Hepatocyte (in vitro differentiated cells): ENCODE measurements around the gene PMEPA1. TPM values are rescaled to one million over a fixed set of nuclear protein-coding genes. Genes with fewer than 3 reads are reported as not detected.

ENCODE experiments used
- DNase-seq: peaks from one replicate; pipeline ENCODE4 v3.0.0-alpha.2; 2016; ENCODE audit warnings: low spot score
- H2AFZ ChIP-seq: fragments of 200-600 bp; sonication (generic); 2 replicates; pipeline ENCODE4 v1.6.0; 2016; ENCODE audit warnings: antibody characterized with exemption, mild to moderate bottlenecking
- H3K27ac ChIP-seq: fragments of 200-600 bp; sonication (generic); 2 replicates; pipeline ENCODE4 v1.5.1; 2016; ENCODE audit warnings: mild to moderate bottlenecking
- H3K27me3 ChIP-seq: fragments of 200-600 bp; sonication (generic); 2 replicates; pipeline ENCODE4 v1.6.1; 2016
- H3K36me3 ChIP-seq: fragments of 200-600 bp; sonication (generic); replicated peaks from 2 replicates; pipeline ENCODE4 v1.5.1; 2016; ENCODE audit warnings: low read depth; ENCODE audit not compliant: insufficient read depth
- H3K4me1 ChIP-seq: fragments of 200-600 bp; sonication (generic); 2 replicates; pipeline ENCODE4 v1.5.1; 2016; ENCODE audit warnings: mild to moderate bottlenecking, moderate library complexity; ENCODE audit not compliant: insufficient read depth
- H3K4me2 ChIP-seq: fragments of 200-600 bp; sonication (generic); 2 replicates; pipeline ENCODE4 v1.6.0; 2016
- H3K4me3 ChIP-seq: fragments of 200-600 bp; sonication (generic); 2 replicates; pipeline ENCODE4 v1.5.1; 2016; ENCODE audit warnings: mild to moderate bottlenecking
- H3K79me2 ChIP-seq: fragments of 200-600 bp; sonication (generic); 2 replicates; pipeline ENCODE4 v1.6.0; 2017; ENCODE audit warnings: mild to moderate bottlenecking
- H3K9me2 ChIP-seq: fragments of 200-600 bp; sonication (generic); replicated peaks from 2 replicates; pipeline ENCODE4 v1.6.0; 2017; ENCODE audit warnings: mild to moderate bottlenecking; ENCODE audit not compliant: insufficient read depth
- H3K9me3 ChIP-seq: fragments of 200-600 bp; sonication (generic); 2 replicates; pipeline ENCODE4 v1.5.1; 2016; ENCODE audit warnings: low read depth, mild to moderate bottlenecking
- H4K20me1 ChIP-seq: fragments of 200-600 bp; sonication (generic); 2 replicates; pipeline ENCODE4 v1.6.0; 2016; ENCODE audit warnings: mild to moderate bottlenecking; ENCODE audit not compliant: insufficient read depth, poor library complexity, severe bottlenecking
- EZH2 ChIP-seq: fragments of 200-600 bp; sonication (generic); IDR thresholded peaks from 2 replicates; pipeline ENCODE4 v1.6.1; 2016; ENCODE audit warnings: antibody characterized with exemption, mild to moderate bottlenecking, borderline replicate concordance
- EZH2phosphoT487 ChIP-seq: fragments of 200-600 bp; sonication (generic); IDR thresholded peaks from one replicate; pipeline ENCODE4 v1.6.1; 2018; ENCODE audit warnings: antibody characterized with exemption, mild to moderate bottlenecking, low read depth, moderate library complexity; ENCODE audit not compliant: unreplicated experiment, severe bottlenecking
- WGBS: methylation state at CpG from one replicate; pipeline ENCODE4 v1.1.6; 2016; ENCODE audit warnings: low lambda C conversion rate; ENCODE audit errors: missing lambda C conversion rate; 5-methylcytosine and 5-hydroxymethylcytosine counted together
- polyA plus RNA-seq: library from polyadenylated mRNA; unstranded; fragments of >200 nt; fragmentation: Nextera tagmentation; extraction: Ambion mirVana; gene quantifications from 2 replicates; pipeline ENCODE4 v1.2.1, GENCODE V29; 2016
- total RNA-seq: library from RNA; depleted of rRNA; stranded (reverse); fragments of >200 nt; gene quantifications from 2 replicates; pipeline ENCODE4 v1.2.3, GENCODE V29; 2014
- TF ChIP-seq, protein P1 (sequence below): fragments of 200-600 bp; sonication (generic); IDR thresholded peaks from 2 replicates; pipeline ENCODE4 v1.5.1; 2016; ENCODE audit warnings: antibody characterized with exemption, mild to moderate bottlenecking; ENCODE audit not compliant: poor library complexity

Gene PMEPA1
- total and polyA plus RNA-seq, 2 experiments from 2014 or later: 6.8 to 40.3 TPM

DNA sequence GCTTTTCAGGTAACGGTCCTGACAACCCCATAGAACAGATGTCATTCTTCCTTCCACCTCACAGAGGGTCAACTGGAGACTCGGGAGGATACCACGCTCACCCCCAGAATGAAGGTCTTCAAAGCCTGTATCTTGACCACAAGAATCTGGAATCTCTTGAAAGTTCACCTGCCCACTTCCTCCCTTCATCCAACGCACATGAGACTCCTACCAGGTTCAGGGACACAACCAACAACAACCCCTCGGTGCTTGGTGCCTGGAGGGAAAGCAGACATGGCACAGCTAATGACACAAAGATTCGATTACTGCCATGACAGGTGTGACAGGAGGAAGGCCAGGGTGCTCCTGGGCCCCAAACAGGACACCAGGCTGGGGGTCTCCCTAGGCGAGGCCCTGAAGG lies 8.2 kb downstream of the PMEPA1 start:
- 89% methylated on average over 7 of the region's 7 CpGs for WGBS
- H3K27me3 ChIP-seq: no peaks in the 10 kb centered on the region
- H3K4me3 ChIP-seq: no peak overlapping the region
- H4K20me1 ChIP-seq: peaks cover 57% of the 10 kb centered on the region
- no peak overlapping the region for H2AFZ ChIP-seq
- no peaks in the 10 kb centered on the region for H3K9me3 ChIP-seq
- H3K79me2 ChIP-seq: peaks cover 88% of the 10 kb centered on the region
- no peaks in the 10 kb centered on the region for H3K9me2 ChIP-seq
- no peak overlapping the region for H3K27ac ChIP-seq
- H3K4me1 ChIP-seq: peaks cover 7% of the 10 kb centered on the region
- no peak for DNase-seq
- H3K4me2 ChIP-seq: no peak overlapping the region
- TF ChIP-seq EZH2phosphoT487 (no peak), EZH2 (no peak)
- TF ChIP-seq, protein P1, sequence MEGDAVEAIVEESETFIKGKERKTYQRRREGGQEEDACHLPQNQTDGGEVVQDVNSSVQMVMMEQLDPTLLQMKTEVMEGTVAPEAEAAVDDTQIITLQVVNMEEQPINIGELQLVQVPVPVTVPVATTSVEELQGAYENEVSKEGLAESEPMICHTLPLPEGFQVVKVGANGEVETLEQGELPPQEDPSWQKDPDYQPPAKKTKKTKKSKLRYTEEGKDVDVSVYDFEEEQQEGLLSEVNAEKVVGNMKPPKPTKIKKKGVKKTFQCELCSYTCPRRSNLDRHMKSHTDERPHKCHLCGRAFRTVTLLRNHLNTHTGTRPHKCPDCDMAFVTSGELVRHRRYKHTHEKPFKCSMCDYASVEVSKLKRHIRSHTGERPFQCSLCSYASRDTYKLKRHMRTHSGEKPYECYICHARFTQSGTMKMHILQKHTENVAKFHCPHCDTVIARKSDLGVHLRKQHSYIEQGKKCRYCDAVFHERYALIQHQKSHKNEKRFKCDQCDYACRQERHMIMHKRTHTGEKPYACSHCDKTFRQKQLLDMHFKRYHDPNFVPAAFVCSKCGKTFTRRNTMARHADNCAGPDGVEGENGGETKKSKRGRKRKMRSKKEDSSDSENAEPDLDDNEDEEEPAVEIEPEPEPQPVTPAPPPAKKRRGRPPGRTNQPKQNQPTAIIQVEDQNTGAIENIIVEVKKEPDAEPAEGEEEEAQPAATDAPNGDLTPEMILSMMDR: no peak
- no peaks in the 10 kb centered on the region for H3K36me3 ChIP-seq

DNA sequence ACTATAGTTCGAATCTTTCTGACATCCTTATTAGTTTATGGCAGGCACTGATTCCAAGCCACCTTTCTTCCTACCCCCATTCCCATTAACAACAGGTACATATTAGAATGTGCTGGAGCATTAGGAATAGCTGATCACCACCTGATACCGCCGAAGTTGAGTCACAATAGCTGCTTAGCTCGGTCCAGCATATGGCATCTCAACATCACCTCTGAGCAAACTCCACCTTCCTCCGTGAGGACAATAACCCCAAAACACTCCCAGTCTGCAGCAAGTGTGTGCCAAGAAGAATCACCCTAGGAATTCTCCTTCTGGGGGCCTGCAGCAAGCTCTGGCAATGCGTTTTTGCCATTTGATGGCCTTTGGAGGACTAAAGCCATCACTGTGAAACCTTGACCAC lies 8.7 kb downstream of the PMEPA1 start:
- peaks cover 88% of the 10 kb centered on the region for H3K79me2 ChIP-seq
- peaks cover 12% of the 10 kb centered on the region for H3K4me1 ChIP-seq
- no peak overlapping the region for H3K4me2 ChIP-seq
- H3K9me3 ChIP-seq: no peaks in the 10 kb centered on the region
- H3K9me2 ChIP-seq: no peaks in the 10 kb centered on the region
- no peaks in the 10 kb centered on the region for H3K36me3 ChIP-seq
- no peak overlapping the region for H2AFZ ChIP-seq
- H3K27ac ChIP-seq: no peak overlapping the region
- WGBS: 93% methylated on average over 6 of the region's 6 CpGs
- DNase-seq: no peak
- no peak overlapping the region for H3K4me3 ChIP-seq
- TF ChIP-seq EZH2phosphoT487: no peak
- H3K27me3 ChIP-seq: no peaks in the 10 kb centered on the region
- peaks cover 57% of the 10 kb centered on the region for H4K20me1 ChIP-seq

DNA sequence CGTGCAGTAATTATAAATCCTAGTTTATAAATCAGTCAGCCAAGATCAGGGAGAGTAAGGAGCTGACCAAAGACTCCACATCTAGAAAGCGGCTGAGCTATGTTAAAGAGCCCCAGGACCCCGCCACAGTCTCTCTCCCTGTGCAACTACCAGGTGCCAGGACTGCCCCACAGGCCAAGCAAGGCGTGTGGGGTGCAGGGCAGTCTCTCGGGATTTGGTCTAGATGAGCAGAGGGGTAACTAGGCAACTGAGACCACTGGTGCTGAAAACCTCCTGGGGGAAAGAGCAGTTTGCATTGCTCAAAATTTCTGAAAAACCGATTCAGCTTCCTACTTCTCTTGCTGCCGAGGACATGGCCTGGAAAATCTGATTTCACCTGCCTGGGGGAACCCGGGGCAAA lies 10.4 kb downstream of the PMEPA1 start:
- TF ChIP-seq EZH2 (no peak), EZH2phosphoT487 (no peak)
- TF ChIP-seq, protein P1: no peak
- peaks cover 55% of the 10 kb centered on the region for H4K20me1 ChIP-seq
- no peak overlapping the region for H3K4me3 ChIP-seq
- H3K36me3 ChIP-seq: no peaks in the 10 kb centered on the region
- peak overlapping the region; percentile 89 for H3K27ac ChIP-seq
- no peak for DNase-seq
- 88% methylated on average over 8 of the region's 8 CpGs for WGBS
- peaks cover 88% of the 10 kb centered on the region for H3K79me2 ChIP-seq
- no peaks in the 10 kb centered on the region for H3K27me3 ChIP-seq
- no peaks in the 10 kb centered on the region for H3K9me2 ChIP-seq
- H3K4me2 ChIP-seq: no peak overlapping the region
- H3K4me1 ChIP-seq: peaks cover 17% of the 10 kb centered on the region
- H3K9me3 ChIP-seq: no peaks in the 10 kb centered on the region
- no peak overlapping the region for H2AFZ ChIP-seq

DNA sequence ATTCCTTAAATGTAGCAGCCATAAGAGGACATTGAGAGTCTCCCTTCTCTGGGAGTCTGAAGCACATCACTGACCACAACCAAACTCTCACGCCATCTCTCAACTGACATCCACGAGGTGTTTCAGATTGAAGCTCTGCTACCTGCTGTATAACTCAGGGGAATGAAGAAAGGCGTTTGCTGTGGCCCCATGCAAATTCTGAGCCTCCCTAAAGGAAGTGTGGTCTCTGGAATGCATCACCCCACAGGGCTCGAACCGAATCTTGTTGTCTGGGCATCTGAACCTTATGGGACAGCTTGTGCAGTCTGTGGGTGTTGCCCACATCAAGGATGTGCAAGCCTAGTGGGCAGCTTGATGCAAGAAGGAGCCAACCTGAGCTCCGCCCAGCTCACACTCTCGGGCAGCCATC lies 10.9 kb downstream of the PMEPA1 start:
- Histone ChIP-seq H4K20me1 (peaks cover 55% of the 10 kb centered on the region), H2AFZ (no peak overlapping the region), H3K9me2 (no peaks in the 10 kb centered on the region), H3K4me3 (no peak overlapping the region), H3K36me3 (no peaks in the 10 kb centered on the region), H3K4me1 (peaks cover 20% of the 10 kb centered on the region), H3K4me2 (peak overlapping the region; percentile 38), H3K27me3 (no peaks in the 10 kb centered on the region), H3K9me3 (no peaks in the 10 kb centered on the region), H3K79me2 (peaks cover 88% of the 10 kb centered on the region), H3K27ac (peak overlapping the region; percentile 89)
- TF ChIP-seq, protein P1: no peak
- TF ChIP-seq EZH2phosphoT487 (no peak), EZH2 (no peak)
- no peak for DNase-seq
- 85% methylated on average over 7 of the region's 7 CpGs for WGBS
